AG09309 (cell line): Measurements from ENCODE around the gene REPS2.

Experiments used
- DNase-seq: peaks from one replicate; pipeline ENCODE4 v3.0.0-alpha.2; 2010; ENCODE audit warnings: low read depth
- H3K4me3 ChIP-seq: 2 replicates; pipeline ENCODE4 v1.5.1; 2011; ENCODE audit warnings: mild to moderate bottlenecking, low read depth, low read length, moderate library complexity; ENCODE audit not compliant: control insufficient read depth
- CTCF ChIP-seq: IDR thresholded peaks from 2 replicates; pipeline ENCODE4 v1.5.1; 2011; ENCODE audit warnings: mild to moderate bottlenecking, low read depth, low read length, inconsistent platforms; ENCODE audit not compliant: insufficient read depth, control insufficient read depth; ENCODE audit errors: missing control alignments

The REPS2 gene

GRCh38 chrX:16993791-16994318 lies 47.4 kb downstream of the REPS2 start:
- no peak for DNase-seq
- H3K4me3 ChIP-seq, result no peak overlapping the region
- peak; percentile 18 for TF ChIP-seq CTCF

- TF ChIP-seq CTCF, result no peak
- H3K4me3 ChIP-seq, result no peak overlapping the region
- DNase-seq, result no peak
These were observed 48.3 kb downstream of the REPS2 start for GRCh38 chrX:16994736-16995135.

- H3K4me3 ChIP-seq, result no peak overlapping the region
- TF ChIP-seq CTCF, result no peak
- no peak for DNase-seq
These were observed 50.9 kb downstream of the REPS2 start for GRCh38 chrX:16997313-16997712.

GRCh38 chrX:16999275-16999674 lies 52.8 kb downstream of the REPS2 start:
- H3K4me3 ChIP-seq, result no peak overlapping the region
- DNase-seq, result no peak
- no peak for TF ChIP-seq CTCF

GRCh38 chrX:17000751-17001150 lies 54.3 kb downstream of the REPS2 start:
- H3K4me3 ChIP-seq, result no peak overlapping the region
- DNase-seq, result no peak
- no peak for TF ChIP-seq CTCF

GRCh38 chrX:17005712-17006368 lies 59.4 kb downstream of the REPS2 start:
- no peak for TF ChIP-seq CTCF
- H3K4me3 ChIP-seq, result no peak overlapping the region
- no peak for DNase-seq
